Measurements from ENCODE around the gene PRKN.

The PRKN gene

GRCh38 chr6:161438430-161439030 is 1289.0 kb downstream of the PRKN start:
- H3K27ac ChIP-seq (ENCODE audit: insufficient read depth, low read length, poor library complexity, severe bottlenecking), result no peak overlapping the region
- no peaks in the 10 kb centered on the region for H3K27me3 ChIP-seq (replicated peaks; ENCODE audit: control insufficient read depth, insufficient read depth, low read length, poor library complexity, severe bottlenecking)
- H3K36me3 ChIP-seq (ENCODE audit: control insufficient read depth, insufficient read depth, low read length), result no peaks in the 10 kb centered on the region
- no peaks in the 10 kb centered on the region for H3K4me1 ChIP-seq (ENCODE audit: control insufficient read depth, insufficient read depth, low read length, poor library complexity, severe bottlenecking)
- no peak for DNase-seq
- no peaks in the 10 kb centered on the region for H3K9me3 ChIP-seq (ENCODE audit: control insufficient read depth, low read length)
- no peak overlapping the region for H3K4me3 ChIP-seq (ENCODE audit: insufficient read depth, low read depth, low read length, poor library complexity, severe bottlenecking)

- H3K4me1 ChIP-seq (ENCODE audit: control insufficient read depth, insufficient read depth, low read length, poor library complexity, severe bottlenecking), result no peaks in the 10 kb centered on the region
- no peaks in the 10 kb centered on the region for H3K36me3 ChIP-seq (ENCODE audit: control insufficient read depth, insufficient read depth, low read length)
- DNase-seq, result no peak
Measured at GRCh38 chr6:161437851-161438250, 1289.7 kb downstream of the PRKN start.

DNA sequence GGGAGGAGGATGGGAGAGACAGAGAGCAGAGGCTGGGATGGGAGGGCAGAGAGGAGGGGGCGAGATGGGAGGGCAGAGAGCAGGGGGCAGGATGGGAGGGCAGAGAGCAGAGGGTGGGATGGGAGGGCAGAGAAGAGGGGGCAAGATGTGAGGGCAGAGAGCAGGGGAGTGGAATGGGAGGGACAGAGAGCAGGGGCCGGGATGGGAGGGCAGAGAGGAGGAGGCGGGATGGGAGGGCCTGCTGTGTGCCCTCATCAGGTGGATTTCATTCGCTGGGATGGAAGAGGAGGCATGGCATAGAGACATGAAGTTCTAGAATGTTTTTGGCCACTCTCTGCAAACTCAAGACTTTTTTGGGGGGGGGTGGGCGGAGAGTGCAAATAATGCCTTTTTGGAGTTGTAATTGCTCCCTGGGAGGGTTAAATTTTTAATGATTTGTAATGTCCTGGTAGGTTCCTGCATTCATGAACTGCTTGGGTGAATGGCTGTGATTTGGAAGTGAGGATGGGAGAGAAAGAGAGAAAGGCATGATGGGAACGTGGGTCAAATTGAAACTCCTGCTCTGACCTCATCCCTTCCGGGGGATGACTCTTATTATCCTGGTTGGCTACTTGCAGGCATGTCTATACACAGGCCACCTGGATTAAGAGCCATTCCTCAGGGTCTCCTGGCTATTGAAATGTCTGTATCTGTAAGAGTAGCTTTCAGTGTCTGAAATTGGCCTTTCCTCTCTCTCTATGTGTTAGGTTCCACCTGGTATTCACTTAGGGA is 1291.3 kb downstream of the PRKN start:
- Histone ChIP-seq H3K27me3 (replicated peaks; ENCODE audit: control insufficient read depth, insufficient read depth, low read length, poor library complexity, severe bottlenecking) (no peaks in the 10 kb centered on the region), H3K4me3 (ENCODE audit: insufficient read depth, low read depth, low read length, poor library complexity, severe bottlenecking) (no peak overlapping the region), H3K36me3 (ENCODE audit: control insufficient read depth, insufficient read depth, low read length) (no peaks in the 10 kb centered on the region), H3K9me3 (ENCODE audit: control insufficient read depth, low read length) (no peaks in the 10 kb centered on the region), H3K27ac (ENCODE audit: insufficient read depth, low read length, poor library complexity, severe bottlenecking) (no peak overlapping the region), H3K4me1 (ENCODE audit: control insufficient read depth, insufficient read depth, low read length, poor library complexity, severe bottlenecking) (no peaks in the 10 kb centered on the region)
- DNase-seq, result no peak

More at GRCh38 chr6:161437851-161438250, 1289.7 kb downstream of the PRKN start:
- Histone ChIP-seq H3K4me3 (ENCODE audit: insufficient read depth, low read depth, low read length, poor library complexity, severe bottlenecking) (no peak overlapping the region), H3K27me3 (replicated peaks; ENCODE audit: control insufficient read depth, insufficient read depth, low read length, poor library complexity, severe bottlenecking) (no peaks in the 10 kb centered on the region), H3K9me3 (ENCODE audit: control insufficient read depth, low read length) (no peaks in the 10 kb centered on the region), H3K27ac (ENCODE audit: insufficient read depth, low read length, poor library complexity, severe bottlenecking) (no peak overlapping the region)

GRCh38 chr6:161435748-161436070 is 1291.9 kb downstream of the PRKN start:
- Histone ChIP-seq H3K9me3 (ENCODE audit: control insufficient read depth, low read length) (no peaks in the 10 kb centered on the region), H3K27ac (ENCODE audit: insufficient read depth, low read length, poor library complexity, severe bottlenecking) (no peak overlapping the region), H3K4me3 (ENCODE audit: insufficient read depth, low read depth, low read length, poor library complexity, severe bottlenecking) (no peak overlapping the region), H3K36me3 (ENCODE audit: control insufficient read depth, insufficient read depth, low read length) (no peaks in the 10 kb centered on the region), H3K4me1 (ENCODE audit: control insufficient read depth, insufficient read depth, low read length, poor library complexity, severe bottlenecking) (no peaks in the 10 kb centered on the region), H3K27me3 (replicated peaks; ENCODE audit: control insufficient read depth, insufficient read depth, low read length, poor library complexity, severe bottlenecking) (no peaks in the 10 kb centered on the region)
- no peak for DNase-seq

GRCh38 chr6:161434921-161435747 is 1292.4 kb downstream of the PRKN start:
- DNase-seq, result no peak
- H3K9me3 ChIP-seq (ENCODE audit: control insufficient read depth, low read length), result no peaks in the 10 kb centered on the region
- no peak overlapping the region for H3K4me3 ChIP-seq (ENCODE audit: insufficient read depth, low read depth, low read length, poor library complexity, severe bottlenecking)
- no peaks in the 10 kb centered on the region for H3K36me3 ChIP-seq (ENCODE audit: control insufficient read depth, insufficient read depth, low read length)
- H3K4me1 ChIP-seq (ENCODE audit: control insufficient read depth, insufficient read depth, low read length, poor library complexity, severe bottlenecking), result no peaks in the 10 kb centered on the region
- H3K27ac ChIP-seq (ENCODE audit: insufficient read depth, low read length, poor library complexity, severe bottlenecking), result no peak overlapping the region
- no peaks in the 10 kb centered on the region for H3K27me3 ChIP-seq (replicated peaks; ENCODE audit: control insufficient read depth, insufficient read depth, low read length, poor library complexity, severe bottlenecking)

- DNase-seq, result no peak
- Histone ChIP-seq H3K27me3 (replicated peaks; ENCODE audit: control insufficient read depth, insufficient read depth, low read length, poor library complexity, severe bottlenecking) (no peaks in the 10 kb centered on the region), H3K4me1 (ENCODE audit: control insufficient read depth, insufficient read depth, low read length, poor library complexity, severe bottlenecking) (no peaks in the 10 kb centered on the region), H3K4me3 (ENCODE audit: insufficient read depth, low read depth, low read length, poor library complexity, severe bottlenecking) (no peak overlapping the region), H3K27ac (ENCODE audit: insufficient read depth, low read length, poor library complexity, severe bottlenecking) (no peak overlapping the region), H3K36me3 (ENCODE audit: control insufficient read depth, insufficient read depth, low read length) (no peaks in the 10 kb centered on the region), H3K9me3 (ENCODE audit: control insufficient read depth, low read length) (no peaks in the 10 kb centered on the region)
Measured at GRCh38 chr6:161434350-161434749, 1293.2 kb downstream of the PRKN start.

DNA sequence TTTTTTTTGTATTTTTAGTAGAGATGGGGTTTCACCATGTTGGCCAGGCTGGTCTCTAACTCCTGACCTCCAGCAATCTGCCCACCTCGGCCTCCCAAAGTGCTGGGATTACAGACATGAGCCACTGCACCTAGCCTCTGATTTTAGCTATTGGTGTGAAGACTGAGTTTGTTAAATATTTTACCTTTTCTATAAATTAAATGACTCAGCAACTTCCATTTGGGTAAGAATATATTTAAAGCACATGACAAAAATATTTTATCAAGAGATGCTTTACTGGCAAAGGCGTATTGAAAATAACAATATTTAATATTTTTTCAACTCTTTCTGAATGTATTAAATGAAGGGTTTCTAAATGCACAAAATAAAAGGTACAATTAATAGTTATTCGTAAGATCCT is 1295.0 kb downstream of the PRKN start:
- no peaks in the 10 kb centered on the region for H3K4me1 ChIP-seq (ENCODE audit: control insufficient read depth, insufficient read depth, low read length, poor library complexity, severe bottlenecking)
- DNase-seq, result no peak
- no peak overlapping the region for H3K27ac ChIP-seq (ENCODE audit: insufficient read depth, low read length, poor library complexity, severe bottlenecking)
- H3K4me3 ChIP-seq (ENCODE audit: insufficient read depth, low read depth, low read length, poor library complexity, severe bottlenecking), result no peak overlapping the region
- no peaks in the 10 kb centered on the region for H3K9me3 ChIP-seq (ENCODE audit: control insufficient read depth, low read length)
- no peaks in the 10 kb centered on the region for H3K27me3 ChIP-seq (replicated peaks; ENCODE audit: control insufficient read depth, insufficient read depth, low read length, poor library complexity, severe bottlenecking)
- no peaks in the 10 kb centered on the region for H3K36me3 ChIP-seq (ENCODE audit: control insufficient read depth, insufficient read depth, low read length)

- Histone ChIP-seq H3K4me1 (ENCODE audit: control insufficient read depth, insufficient read depth, low read length, poor library complexity, severe bottlenecking) (no peaks in the 10 kb centered on the region), H3K27ac (ENCODE audit: insufficient read depth, low read length, poor library complexity, severe bottlenecking) (no peak overlapping the region), H3K27me3 (replicated peaks; ENCODE audit: control insufficient read depth, insufficient read depth, low read length, poor library complexity, severe bottlenecking) (no peaks in the 10 kb centered on the region), H3K36me3 (ENCODE audit: control insufficient read depth, insufficient read depth, low read length) (no peaks in the 10 kb centered on the region), H3K9me3 (ENCODE audit: control insufficient read depth, low read length) (no peaks in the 10 kb centered on the region), H3K4me3 (ENCODE audit: insufficient read depth, low read depth, low read length, poor library complexity, severe bottlenecking) (no peak overlapping the region)
- DNase-seq, result no peak
Measured at GRCh38 chr6:161429921-161430490, 1297.6 kb downstream of the PRKN start.

DNA sequence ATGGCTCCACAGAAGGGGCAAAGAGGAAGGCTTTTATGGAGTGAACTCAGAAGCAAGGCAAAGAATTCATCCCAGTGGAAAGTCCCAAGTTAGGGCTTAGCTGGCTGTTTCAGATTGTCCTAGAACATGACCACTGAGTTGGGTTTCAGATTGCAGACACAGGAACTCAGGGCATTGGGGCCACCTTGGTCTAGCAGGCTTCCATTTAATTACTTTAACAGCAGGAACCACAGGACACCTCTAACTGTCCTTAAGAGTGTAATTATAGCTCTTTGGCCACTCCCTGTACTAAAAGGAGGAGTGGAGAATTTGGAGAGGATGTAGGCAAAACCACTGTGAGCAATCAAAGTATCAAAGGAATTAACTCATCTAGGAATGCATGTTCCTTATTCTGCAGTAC is 1303.1 kb downstream of the PRKN start:
- Histone ChIP-seq H3K36me3 (ENCODE audit: control insufficient read depth, insufficient read depth, low read length) (no peaks in the 10 kb centered on the region), H3K27me3 (replicated peaks; ENCODE audit: control insufficient read depth, insufficient read depth, low read length, poor library complexity, severe bottlenecking) (no peaks in the 10 kb centered on the region), H3K27ac (ENCODE audit: insufficient read depth, low read length, poor library complexity, severe bottlenecking) (no peak overlapping the region), H3K9me3 (ENCODE audit: control insufficient read depth, low read length) (no peaks in the 10 kb centered on the region), H3K4me3 (ENCODE audit: insufficient read depth, low read depth, low read length, poor library complexity, severe bottlenecking) (no peak overlapping the region), H3K4me1 (ENCODE audit: control insufficient read depth, insufficient read depth, low read length, poor library complexity, severe bottlenecking) (no peaks in the 10 kb centered on the region)
- no peak for DNase-seq

Measured in effector memory CD4-positive, alpha-beta T cell (primary cell).